Stimulated activated CD4-positive, alpha-beta T cell treated with anti-CD3 and anti-CD28 coated beads, TNF-alpha, amount 100 ng/mL, for 1 hour (primary cell): ENCODE measurements around the gene PLA2G2C.
A peak's percentile ranks its signal among the peaks of the same experiment; 100 is the strongest.

Experiments used
- DNase-seq, 3 donors: peaks; one replicate each; pipeline ENCODE4 v3.0.0-alpha.2; 2020; ENCODE audit warnings: low read depth in 3 of 3, low spot score in 1 of 3

Gene PLA2G2C

GRCh38 chr1:20158358-20159070 is 27.8 kb downstream of the PLA2G2C start:
- DNase-seq = no peak

GRCh38 chr1:20154301-20154831 is 32.0 kb downstream of the PLA2G2C start:
- no peak for DNase-seq

- no peak for DNase-seq
Measured at GRCh38 chr1:20153000-20153418, 33.3 kb downstream of the PLA2G2C start.

GRCh38 chr1:20152599-20152930 is 33.8 kb downstream of the PLA2G2C start:
- DNase-seq = no peak

- DNase-seq = peak; percentile 45 to 68 (median 49)
Measured at GRCh38 chr1:20151906-20152598, 34.3 kb downstream of the PLA2G2C start.

- no peak for DNase-seq
Measured at GRCh38 chr1:20150969-20151368, 35.3 kb downstream of the PLA2G2C start.

GRCh38 chr1:20150326-20150705 is 36.0 kb downstream of the PLA2G2C start:
- no peak for DNase-seq

- DNase-seq = no peak
Measured at GRCh38 chr1:20149601-20150325, 36.6 kb downstream of the PLA2G2C start.

- no peak for DNase-seq
Measured at GRCh38 chr1:20148571-20149500, 37.5 kb downstream of the PLA2G2C start.

GRCh38 chr1:20147846-20148570 is 38.3 kb downstream of the PLA2G2C start:
- DNase-seq = no peak

- no peak for DNase-seq
Measured at GRCh38 chr1:20143734-20144565, 42.4 kb downstream of the PLA2G2C start.

- no peak for DNase-seq
Measured at GRCh38 chr1:20143318-20143717, 43.0 kb downstream of the PLA2G2C start.

- DNase-seq = no peak
Measured at GRCh38 chr1:20142001-20142710, 44.2 kb downstream of the PLA2G2C start.

GRCh38 chr1:20141466-20141865 is 44.9 kb downstream of the PLA2G2C start:
- no peak for DNase-seq

GRCh38 chr1:20141001-20141400 is 45.3 kb downstream of the PLA2G2C start:
- no peak for DNase-seq

GRCh38 chr1:20139776-20140612 is 46.3 kb downstream of the PLA2G2C start:
- DNase-seq = no peak

- DNase-seq = no peak
Measured at GRCh38 chr1:20138961-20139550, 47.3 kb downstream of the PLA2G2C start, which contains the start of gene PLA2G2F. TSS of gene PLA2G2F (plus strand) at chr1:20139323. CDS start at chr1:20139428, 105 bp downstream.
